Upper lobe of left lung (tissue), 4 donors: ENCODE data around the gene NEB.
"Not testable (repeated sequence)": the region's sequence is repeated elsewhere in the genome, so short reads cannot be mapped to it uniquely, and the experiment has no call there.

Source experiments
- CTCF ChIP-seq, 6 experiments: fragments of 450-650 bp in 4 of 6; fragments of 200-600 bp in 2 of 6; sonication (generic) in 2 of 6; IDR thresholded peaks; one replicate each; pipeline ENCODE4 v1.5.1; 2016 to 2019; ENCODE audit warnings: antibody characterized with exemption in 6 of 6
- POLR2A ChIP-seq, 4 donors: fragments of 450-650 bp; IDR thresholded peaks; one replicate each; pipeline ENCODE4 v1.5.1; 2016 to 2017; ENCODE audit warnings: antibody characterized with exemption in 4 of 4, mild to moderate bottlenecking in 2 of 4
- POLR2AphosphoS5 ChIP-seq, 2 donors: sonication (generic); formaldehyde crosslinking; IDR thresholded peaks; one replicate each; pipeline ENCODE4 v1.5.1; 2017; ENCODE audit warnings: antibody characterized with exemption in 2 of 2

- TF ChIP-seq CTCF, POLR2AphosphoS5, POLR2A (IDR thresholded peaks at IDR 0.05): not testable (repeated sequence)
These were observed 131.9 kb downstream of the NEB start for GRCh38 chr2:151602402-151602801.
